ENCODE measurements around the gene SLC39A3.

The SLC39A3 gene

GRCh38 chr19:2758601-2759313 lies 18.9 kb upstream of the SLC39A3 start:
- no peak for TF ChIP-seq CTCF (IDR thresholded peaks at IDR 0.05; ENCODE audit: extremely low read depth, insufficient read depth, missing control alignments)
- in situ Hi-C loops (cut with MboI; ENCODE audit: low pct_unique_long_range_greater_than_20kb, low sequenced_read_pairs, unreplicated experiment) = no loop called here
- DNase-seq (ENCODE audit: low spot score) = no peak

- DNase-seq (ENCODE audit: low spot score) = no peak
- no peak for TF ChIP-seq CTCF (IDR thresholded peaks at IDR 0.05; ENCODE audit: extremely low read depth, insufficient read depth, missing control alignments)
- in situ Hi-C loops (cut with MboI; ENCODE audit: low pct_unique_long_range_greater_than_20kb, low sequenced_read_pairs, unreplicated experiment) = no loop called here
Observed at GRCh38 chr19:2756921-2757881, 17.4 kb upstream of the SLC39A3 start.

- in situ Hi-C loops (cut with MboI; ENCODE audit: low pct_unique_long_range_greater_than_20kb, low sequenced_read_pairs, unreplicated experiment) = no loop called here
- no peak for TF ChIP-seq CTCF (IDR thresholded peaks at IDR 0.05; ENCODE audit: extremely low read depth, insufficient read depth, missing control alignments)
- no peak for DNase-seq (ENCODE audit: low spot score)
Observed at GRCh38 chr19:2756477-2756876, 16.7 kb upstream of the SLC39A3 start.

GRCh38 chr19:2755811-2756210 lies 16.0 kb upstream of the SLC39A3 start:
- in situ Hi-C loops (cut with MboI; ENCODE audit: low pct_unique_long_range_greater_than_20kb, low sequenced_read_pairs, unreplicated experiment) = no loop called here
- no peak for TF ChIP-seq CTCF (IDR thresholded peaks at IDR 0.05; ENCODE audit: extremely low read depth, insufficient read depth, missing control alignments)
- no peak for DNase-seq (ENCODE audit: low spot score)

- in situ Hi-C loops (cut with MboI; ENCODE audit: low pct_unique_long_range_greater_than_20kb, low sequenced_read_pairs, unreplicated experiment) = no loop called here
- no peak for DNase-seq (ENCODE audit: low spot score)
- TF ChIP-seq CTCF (IDR thresholded peaks at IDR 0.05; ENCODE audit: extremely low read depth, insufficient read depth, missing control alignments) = no peak
Observed at GRCh38 chr19:2755448-2755705, 15.6 kb upstream of the SLC39A3 start.

GRCh38 chr19:2754659-2755447 lies 15.0 kb upstream of the SLC39A3 start:
- no peak for TF ChIP-seq CTCF (IDR thresholded peaks at IDR 0.05; ENCODE audit: extremely low read depth, insufficient read depth, missing control alignments)
- in situ Hi-C loops (cut with MboI; ENCODE audit: low pct_unique_long_range_greater_than_20kb, low sequenced_read_pairs, unreplicated experiment) = loop anchor here (5.0 kb wide), 1 partner anchor 108 kb away; no protein-coding TSS in a partner anchor

More at GRCh38 chr19:2754659-2755447, 15.0 kb upstream of the SLC39A3 start:
- DNase-seq (ENCODE audit: low spot score) = no peak

All from GM13977 (cell line).